OCI-LY3 (cell line): Measurements from ENCODE around the gene THEMIS2.

Experiments used
- EZH2phosphoT487 ChIP-seq: fragments of 200-600 bp; shearing (Covaris generic); IDR thresholded peaks from 2 replicates; pipeline ENCODE4 v1.6.1; 2018; ENCODE audit warnings: antibody characterized with exemption, mixed run types, low read depth
- TF ChIP-seq, protein P1 (sequence below): fragments of 200-600, 300-600 bp; sonication (generic); IDR thresholded peaks from 2 replicates; pipeline ENCODE4 v1.5.1; 2014; ENCODE audit warnings: antibody characterized with exemption, low read length, low read depth

DNA sequence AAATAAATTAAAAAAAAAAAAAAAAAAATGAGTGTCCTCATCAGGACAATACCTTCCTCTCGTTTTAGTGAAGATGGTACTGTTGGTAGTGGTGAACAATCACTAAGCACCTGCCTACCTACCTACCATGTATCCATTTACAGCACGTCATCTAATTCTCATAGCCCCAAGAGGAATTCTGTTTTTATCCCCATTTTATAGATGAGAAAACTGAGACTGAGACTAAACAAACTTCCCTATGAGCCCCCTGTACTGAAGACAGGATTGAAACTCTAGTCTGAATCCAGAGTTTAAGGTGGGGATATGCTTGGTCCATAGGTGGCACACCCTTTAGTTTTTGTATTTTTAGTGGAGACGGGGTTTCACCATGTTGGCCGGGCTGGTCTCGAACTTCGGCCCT is 17.3 kb upstream of the THEMIS2 start:
- TF ChIP-seq, protein P1, sequence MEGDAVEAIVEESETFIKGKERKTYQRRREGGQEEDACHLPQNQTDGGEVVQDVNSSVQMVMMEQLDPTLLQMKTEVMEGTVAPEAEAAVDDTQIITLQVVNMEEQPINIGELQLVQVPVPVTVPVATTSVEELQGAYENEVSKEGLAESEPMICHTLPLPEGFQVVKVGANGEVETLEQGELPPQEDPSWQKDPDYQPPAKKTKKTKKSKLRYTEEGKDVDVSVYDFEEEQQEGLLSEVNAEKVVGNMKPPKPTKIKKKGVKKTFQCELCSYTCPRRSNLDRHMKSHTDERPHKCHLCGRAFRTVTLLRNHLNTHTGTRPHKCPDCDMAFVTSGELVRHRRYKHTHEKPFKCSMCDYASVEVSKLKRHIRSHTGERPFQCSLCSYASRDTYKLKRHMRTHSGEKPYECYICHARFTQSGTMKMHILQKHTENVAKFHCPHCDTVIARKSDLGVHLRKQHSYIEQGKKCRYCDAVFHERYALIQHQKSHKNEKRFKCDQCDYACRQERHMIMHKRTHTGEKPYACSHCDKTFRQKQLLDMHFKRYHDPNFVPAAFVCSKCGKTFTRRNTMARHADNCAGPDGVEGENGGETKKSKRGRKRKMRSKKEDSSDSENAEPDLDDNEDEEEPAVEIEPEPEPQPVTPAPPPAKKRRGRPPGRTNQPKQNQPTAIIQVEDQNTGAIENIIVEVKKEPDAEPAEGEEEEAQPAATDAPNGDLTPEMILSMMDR, result no peak
- no peak for TF ChIP-seq EZH2phosphoT487
